ENCODE measurements around the gene METAP1D. TPM values are rescaled to one million over a fixed set of nuclear protein-coding genes. Genes with fewer than 3 reads are reported as not detected.

The METAP1D gene
- total and polyA plus RNA-seq, 2 of the 4 experiments (the other 2 are of a cell fraction): 3.4 to 5.5 TPM

GRCh38 chr2:172049567-172050120, 49.9 kb downstream of the METAP1D start:
- H3K23ac ChIP-seq (ENCODE audit: low read depth, low read length): no peak overlapping the region
- no peak overlapping the region for H4K8ac ChIP-seq (ENCODE audit: low read depth in 2 of 2, low read length in 2 of 2)
- H3K14ac ChIP-seq (replicated peaks; ENCODE audit: low read depth, low read length): no peak overlapping the region
- TF ChIP-seq MAZ (IDR thresholded peaks at IDR 0.05; ENCODE audit: borderline replicate concordance, low read depth, low read length) (no peak), FOS (IDR thresholded peaks at IDR 0.05; ENCODE audit: low read depth, low read length) (no peak), BHLHE40 (IDR thresholded peaks at IDR 0.05; ENCODE audit: low read depth, low read length) (no peak), RCOR1 (IDR thresholded peaks at IDR 0.05; ENCODE audit: insufficient replicate concordance, low read length) (no peak), CHD1 (IDR thresholded peaks at IDR 0.05; ENCODE audit: low read depth, low read length) (no peak), SMC3 (IDR thresholded peaks at IDR 0.05; ENCODE audit: low read depth, low read length) (no peak), USF2 (IDR thresholded peaks at IDR 0.05; ENCODE audit: low read depth, low read length) (no peak), ELK1 (IDR thresholded peaks at IDR 0.05; ENCODE audit: borderline replicate concordance, low read depth, low read length) (no peak), POLR2A (IDR thresholded peaks at IDR 0.05; ENCODE audit: low read depth, low read length) (no peak), CEBPB (IDR thresholded peaks at IDR 0.05; ENCODE audit: low read depth, low read length) (no peak), CTCF (conservative IDR thresholded peaks at IDR 0.05; ENCODE audit: low read depth, low read length) (no peak)
- H2BK15ac ChIP-seq (ENCODE audit: low read depth, low read length): no peak overlapping the region
- dilution Hi-C loops (cut with HindIII; ENCODE audit: low sequenced_read_pairs, unreplicated experiment): no loop called here
- H3K27ac ChIP-seq (ENCODE audit: insufficient read depth, low read length): no peak overlapping the region
- no peak overlapping the region for H2BK5ac ChIP-seq (ENCODE audit: low read depth, low read length, poor library complexity, severe bottlenecking)
- in situ Hi-C loops (cut with MboI; ENCODE audit: low sequenced_read_pairs): no loop called here
- BruUV-seq (replicated peaks): no TSS peak
- H3K9me3 ChIP-seq (ENCODE audit: control insufficient read depth, insufficient read depth, low read length): no peaks in the 10 kb centered on the region
- ChIA-PET CTCF (no interaction called here), POLR2A (ENCODE audit: unreplicated experiment) (no interaction called here)
- H3K4ac ChIP-seq (ENCODE audit: low read depth, low read length): no peak overlapping the region
- no peaks in the 10 kb centered on the region for H3K27me3 ChIP-seq (ENCODE audit: control insufficient read depth, insufficient read depth, low read length)
- no peak overlapping the region for H2BK120ac ChIP-seq (ENCODE audit: low read depth, low read length)
- no peak overlapping the region for H3K18ac ChIP-seq (ENCODE audit: low read depth, low read length)
- no peak overlapping the region for H2AK5ac ChIP-seq (ENCODE audit: low read depth, low read length)
- H3K9me1 ChIP-seq (ENCODE audit: insufficient read depth, low read length): 0 out of 2 replicates have a peak, but pooled peaks cover 4% of the 10 kb centered on the region
- no peak overlapping the region for H3K56ac ChIP-seq (ENCODE audit: extremely low read depth, insufficient read depth, low read length)
- H4K5ac ChIP-seq (ENCODE audit: low read depth, low read length): no peak overlapping the region
- no peak for DNase-seq
- H3K79me1 ChIP-seq (ENCODE audit: low read depth in 1 of 2, low read length in 2 of 2): no peaks in the 10 kb centered on the region
- no peaks in the 10 kb centered on the region for H4K20me1 ChIP-seq (ENCODE audit: insufficient read depth, low read length)
- H3K9ac ChIP-seq (ENCODE audit: low read depth, low read length): no peak overlapping the region
- H4K91ac ChIP-seq (ENCODE audit: insufficient read depth, low read depth, low read length): no peak overlapping the region
- intact Hi-C loops (cut with micrococcal nuclease): no loop called here
- peaks cover 5% of the 10 kb centered on the region for H3K4me1 ChIP-seq (ENCODE audit: control insufficient read depth, insufficient read depth, low read length)
- H3K4me2 ChIP-seq (ENCODE audit: low read depth, low read length): no peak overlapping the region
- H3K4me3 ChIP-seq (ENCODE audit: insufficient read depth, low read depth, low read length): no peak overlapping the region
- no peak overlapping the region for H2BK20ac ChIP-seq (ENCODE audit: low read depth, low read length)
- ATAC-seq (ENCODE audit: low read depth): no peak
- WGBS, 2 experiments (ENCODE audit: extremely low coverage in 2 of 2, insufficient read length in 1 of 2): no CpG with 5 or more reads among the region's 2 CpGs
- H2AK9ac ChIP-seq (replicated peaks; ENCODE audit: low read depth, low read length, poor library complexity): no peak overlapping the region
- no peaks in the 10 kb centered on the region for H3K36me3 ChIP-seq (ENCODE audit: control insufficient read depth, insufficient read depth, low read length)
- no peak overlapping the region for H2AFZ ChIP-seq (replicated peaks; ENCODE audit: low read length, poor library complexity)
